A549 (cell line): ENCODE results near the gene CORO2A. TPM values are rescaled to one million over a fixed set of nuclear protein-coding genes. Genes with fewer than 3 reads are reported as not detected.

Experiments used
- ATAC-seq, 2 experiments: fragments of 200-7000 bp in 1 of 2; fragments of >200 bp in 1 of 2; cut with Nextera tagmentation in 1 of 2; cut with Tn5 transposase in 1 of 2; 3 replicates each; pipeline versions ENCODE4 v1.8.0 to v1.9.1; 2018 to 2020; ENCODE audit warnings: mild to moderate bottlenecking in 1 of 2, moderate library complexity in 1 of 2
- CTCF ChIA-PET: fragments of 300-600 bp; sonication (Branson Sonifier 250); formaldehyde crosslinking; extraction: SDS; loops from one replicate; lab custom pipeline; 2021; ENCODE audit warnings: antibody characterized with exemption, inconsistent platforms; lab: Yijun Ruan, JAX
- POLR2A ChIA-PET: fragments of 350-600 bp; formaldehyde crosslinking; extraction: SDS; loops from one replicate; lab custom pipeline; 2021; ENCODE audit warnings: antibody characterized with exemption, inconsistent platforms; lab: Yijun Ruan, JAX
- DNase-seq, 2 experiments: peaks; one replicate each; pipeline versions ENCODE4 v3.0.0 to v3.0.0-alpha.2; 2011 to 2016; ENCODE audit warnings: low read depth in 1 of 2, low spot score in 1 of 2
- FAIRE-seq: peaks from 2 replicates; lab custom pipeline; 2011; peaks lifted over from hg19 to GRCh38; lab: Jason Lieb, UNC
- H3K27ac ChIP-seq, 2 experiments: fragments of >200 bp; sonication (Bioruptor Twin); formaldehyde crosslinking; 3 replicates each; pipeline ENCODE4 v1.5.1; 2016 to 2017
- H3K4me1 ChIP-seq: fragments of >200 bp; sonication (Bioruptor Twin); formaldehyde crosslinking; 3 replicates; pipeline ENCODE4 v1.6.1; 2016
- H3K4me2 ChIP-seq: fragments of >200 bp; sonication (Bioruptor Twin); formaldehyde crosslinking; 3 replicates; pipeline ENCODE4 v1.6.1; 2016
- H3K4me3 ChIP-seq: fragments of >200 bp; sonication (Bioruptor Twin); formaldehyde crosslinking; 3 replicates; pipeline ENCODE4 v1.5.1; 2016
- H3K9me3 ChIP-seq: fragments of >200 bp; sonication (Bioruptor Twin); formaldehyde crosslinking; 3 replicates; pipeline ENCODE4 v1.6.1; 2016
- BHLHE40 ChIP-seq: IDR thresholded peaks from 2 replicates; pipeline ENCODE4 v1.6.1; 2012; ENCODE audit warnings: low read depth, low read length, inconsistent platforms
- CBX2 ChIP-seq: fragments of 200-600 bp; sonication (generic); IDR thresholded peaks from 2 replicates; pipeline ENCODE4 v1.6.1; 2016; ENCODE audit warnings: low read depth, mild to moderate bottlenecking, borderline replicate concordance
- CEBPB ChIP-seq, 2 experiments: fragments of >200 bp in 1 of 2; sonication (Bioruptor Twin) in 1 of 2; formaldehyde crosslinking in 1 of 2; IDR thresholded peaks; 2 replicates each; pipeline ENCODE4 v1.6.1; 2012 to 2016
- CHD2 ChIP-seq: fragments of 150-350 bp; IDR thresholded peaks from 2 replicates; pipeline ENCODE4 v1.6.1; 2014; ENCODE audit warnings: low read length; ENCODE audit not compliant: partially characterized antibody
- EHF ChIP-seq: fragments of 250-450 bp; sonication (Bioruptor Pico); IDR thresholded peaks from 2 replicates; pipeline ENCODE4 v1.5.0; 2020; ENCODE audit warnings: mild to moderate bottlenecking
- EP300 ChIP-seq, 2 experiments: fragments of >200 bp; sonication (Bioruptor Twin); formaldehyde crosslinking; IDR thresholded peaks; 2 replicates in 1 of 2; 3 replicates in 1 of 2; pipeline ENCODE4 v1.6.1; 2016 to 2017
- FOSL2 ChIP-seq, 2 experiments: fragments of 450-650 bp in 1 of 2; fragments of >200 bp in 1 of 2; sonication (Bioruptor Twin) in 1 of 2; formaldehyde crosslinking; IDR thresholded peaks; 2 replicates each; pipeline versions ENCODE4 v1.5.0 to v1.6.1; 2016 to 2020; ENCODE audit warnings: mild to moderate bottlenecking in 1 of 2, moderate library complexity in 1 of 2
- HEYL ChIP-seq: fragments of 250-450 bp; sonication (Bioruptor Pico); IDR thresholded peaks from 2 replicates; pipeline ENCODE4 v1.8.0; 2021; ENCODE audit warnings: mild to moderate bottlenecking, moderate library complexity
- HOXB13 ChIP-seq: fragments of 250-450 bp; sonication (Bioruptor Pico); IDR thresholded peaks from 2 replicates; pipeline ENCODE4 v1.5.0; 2020; ENCODE audit warnings: low read depth, mild to moderate bottlenecking, moderate library complexity
- HOXB5 ChIP-seq: fragments of 250-450 bp; sonication (Bioruptor Pico); IDR thresholded peaks from 2 replicates; pipeline ENCODE4 v1.5.0; 2020; ENCODE audit warnings: mild to moderate bottlenecking, moderate library complexity
- MAFK ChIP-seq: fragments of 450-650 bp; IDR thresholded peaks from 2 replicates; pipeline ENCODE4 v1.6.1; 2014; ENCODE audit not compliant: partially characterized antibody
- MYC ChIP-seq: IDR thresholded peaks from 2 replicates; pipeline ENCODE4 v1.6.1; 2012; ENCODE audit warnings: mild to moderate bottlenecking, inconsistent platforms, low read length, improper control_type of control experiment, borderline replicate concordance
- NPAS2 ChIP-seq: fragments of 250-450 bp; sonication (Bioruptor Pico); IDR thresholded peaks from 2 replicates; pipeline ENCODE4 v1.8.0; 2022; ENCODE audit warnings: mild to moderate bottlenecking, moderate library complexity, borderline replicate concordance
- NR3C1 ChIP-seq: fragments of >200 bp; sonication (Bioruptor Twin); formaldehyde crosslinking; IDR thresholded peaks from 3 replicates; pipeline ENCODE4 v1.6.1; 2017
- PHF8 ChIP-seq: fragments of 200-600 bp; sonication (generic); IDR thresholded peaks from 2 replicates; pipeline ENCODE4 v1.6.1; 2016; ENCODE audit warnings: low read depth, mild to moderate bottlenecking, antibody characterized with exemption, moderate library complexity, borderline replicate concordance
- POLR2AphosphoS2 ChIP-seq: conservative IDR thresholded peaks from 2 replicates; pipeline ENCODE4 v1.6.1; 2012; ENCODE audit warnings: low read length, improper control_type of control experiment, inconsistent platforms
- RFX5 ChIP-seq: fragments of 450-650 bp; IDR thresholded peaks from 2 replicates; pipeline ENCODE4 v1.7.1; 2014; ENCODE audit warnings: antibody characterized with exemption, mild to moderate bottlenecking, moderate library complexity
- RNF2 ChIP-seq: fragments of 200-600 bp; sonication (generic); IDR thresholded peaks from 2 replicates; pipeline ENCODE4 v1.6.1; 2016; ENCODE audit warnings: low read depth, mild to moderate bottlenecking, antibody characterized with exemption, moderate library complexity, borderline replicate concordance
- SMC3 ChIP-seq: fragments of >200 bp; sonication (Bioruptor Twin); formaldehyde crosslinking; IDR thresholded peaks from 3 replicates; pipeline ENCODE4 v1.6.1; 2018; ENCODE audit warnings: inconsistent platforms
- SREBF2 ChIP-seq: fragments of 450-650 bp; IDR thresholded peaks from 2 replicates; pipeline ENCODE4 v1.6.1; 2014; ENCODE audit warnings: mild to moderate bottlenecking, moderate library complexity
- TFCP2L1 ChIP-seq: fragments of 250-450 bp; sonication (Bioruptor Pico); IDR thresholded peaks from 2 replicates; pipeline ENCODE4 v1.5.0; 2021; ENCODE audit warnings: mild to moderate bottlenecking
- TP53 ChIP-seq: fragments of 250-450 bp; sonication (Bioruptor Pico); IDR thresholded peaks from 2 replicates; pipeline ENCODE4 v1.5.0; 2021; ENCODE audit warnings: mild to moderate bottlenecking, moderate library complexity
- WGBS: methylation state at CpG from one replicate; pipeline ENCODE4 v1.1.6; 2017; ENCODE audit errors: missing lambda C conversion rate; 5-methylcytosine and 5-hydroxymethylcytosine counted together
- polyA plus RNA-seq, 4 experiments: library from polyadenylated mRNA; depleted of rRNA in 3 of 4; stranded (reverse); fragments of >200 nt; fragmentation: RNase III in 1 of 4; extraction: RNeasy Plus Mini Kit Qiagen cat#74134 plus additional on column Dnase treatment in 1 of 4; gene quantifications; 2 replicates in 3 of 4; 3 replicates in 1 of 4; pipeline ENCODE4 v1.2.3, GENCODE V29; 2011 to 2017
- TF ChIP-seq, protein P1 (sequence below): fragments of >200 bp; sonication (Bioruptor Twin); formaldehyde crosslinking; IDR thresholded peaks from 2 replicates; pipeline ENCODE4 v1.6.1; 2016
- TF ChIP-seq, protein P2 (sequence below): fragments of >200 bp; sonication (Bioruptor Twin); formaldehyde crosslinking; IDR thresholded peaks from 3 replicates; pipeline ENCODE4 v1.6.1; 2016
- TF ChIP-seq, protein P3 (sequence below): IDR thresholded peaks from 2 replicates; pipeline ENCODE4 v1.6.1; 2012; ENCODE audit warnings: low read depth, borderline replicate concordance
- TF ChIP-seq, protein P4 (sequence below): IDR thresholded peaks from 2 replicates; pipeline ENCODE4 v1.6.1; 2012
- TF ChIP-seq, protein P5 (sequence below): fragments of >200 bp; sonication (Bioruptor Twin); formaldehyde crosslinking; IDR thresholded peaks from 3 replicates; pipeline ENCODE4 v1.5.1; 2016
- TF ChIP-seq, protein P6 (sequence below): fragments of 450-650 bp; IDR thresholded peaks from 2 replicates; pipeline ENCODE4 v1.6.1; 2014; ENCODE audit warnings: antibody characterized with exemption
- TF ChIP-seq, protein P7 (sequence below): fragments of 150-350 bp; IDR thresholded peaks from 2 replicates; pipeline ENCODE4 v1.6.1; 2014; ENCODE audit warnings: low read depth, mild to moderate bottlenecking, low read length
- TF ChIP-seq, protein P8 (sequence below): fragments of 250-450 bp; sonication (Bioruptor Pico); IDR thresholded peaks from 2 replicates; pipeline ENCODE4 v1.5.0; 2020; ENCODE audit warnings: low read depth, mild to moderate bottlenecking, moderate library complexity

The CORO2A gene
- polyA plus RNA-seq, 2 of the 4 experiments (the other 2 are of a cell fraction), result 0.49 to 2.0 TPM

DNA sequence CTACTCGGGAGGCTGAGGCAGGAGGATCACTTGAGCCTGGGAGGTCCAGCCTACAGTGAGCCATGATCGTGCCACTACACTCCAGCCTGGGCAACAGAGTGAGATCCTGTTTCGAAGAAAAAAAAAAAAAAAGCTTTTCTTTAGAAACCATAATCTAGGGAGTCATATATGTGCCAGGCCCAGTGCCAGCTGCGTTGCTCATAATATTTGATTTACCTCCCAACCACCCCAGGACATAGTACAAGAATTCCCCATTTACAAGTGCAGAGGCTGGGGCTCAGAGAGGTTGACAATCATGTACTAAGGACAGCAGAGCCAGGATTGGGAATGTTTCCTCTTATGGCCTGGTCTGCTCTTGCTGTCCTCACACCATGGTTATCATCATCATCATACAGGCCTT, 48.4 kb downstream of the CORO2A start:
- Histone ChIP-seq H3K9me3 (no peaks in the 10 kb centered on the region), H3K4me2 (no peak overlapping the region), H3K4me1 (peaks cover 32% of the 10 kb centered on the region), H3K27ac (no peak overlapping the region; a peak in 1 of 6 replicates), H3K4me3 (no peak overlapping the region)
- ChIA-PET POLR2A (no interaction called here), CTCF (interaction anchor here (1.5 kb wide), 1 partner anchor 11 kb away, joined by 6 read pairs; no protein-coding TSS in a partner anchor)
- ATAC-seq, result no peak
- 59% methylated on average over 4 of the region's 4 CpGs for WGBS
- TF ChIP-seq, protein P1, sequence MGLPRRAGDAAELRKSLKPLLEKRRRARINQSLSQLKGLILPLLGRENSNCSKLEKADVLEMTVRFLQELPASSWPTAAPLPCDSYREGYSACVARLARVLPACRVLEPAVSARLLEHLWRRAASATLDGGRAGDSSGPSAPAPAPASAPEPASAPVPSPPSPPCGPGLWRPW, result no peak
- TF ChIP-seq, protein P2, sequence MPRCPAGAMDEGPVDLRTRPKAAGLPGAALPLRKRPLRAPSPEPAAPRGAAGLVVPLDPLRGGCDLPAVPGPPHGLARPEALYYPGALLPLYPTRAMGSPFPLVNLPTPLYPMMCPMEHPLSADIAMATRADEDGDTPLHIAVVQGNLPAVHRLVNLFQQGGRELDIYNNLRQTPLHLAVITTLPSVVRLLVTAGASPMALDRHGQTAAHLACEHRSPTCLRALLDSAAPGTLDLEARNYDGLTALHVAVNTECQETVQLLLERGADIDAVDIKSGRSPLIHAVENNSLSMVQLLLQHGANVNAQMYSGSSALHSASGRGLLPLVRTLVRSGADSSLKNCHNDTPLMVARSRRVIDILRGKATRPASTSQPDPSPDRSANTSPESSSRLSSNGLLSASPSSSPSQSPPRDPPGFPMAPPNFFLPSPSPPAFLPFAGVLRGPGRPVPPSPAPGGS, result no peak
- no peak for TF ChIP-seq EHF (CRISPR knock-in tag)
- no peak for TF ChIP-seq BHLHE40
- TF ChIP-seq FOSL2 (IDR thresholded peaks at IDR 0.05), result no peak
- no peak for TF ChIP-seq FOSL2 (CRISPR knock-in tag; IDR thresholded peaks at IDR 0.05)
- TF ChIP-seq CHD2, result no peak
- TF ChIP-seq TP53, result no peak
- no peak for TF ChIP-seq HEYL (CRISPR knock-in tag)
- no peak for TF ChIP-seq HOXB5
- TF ChIP-seq CBX2, result no peak
- TF ChIP-seq, protein P3, sequence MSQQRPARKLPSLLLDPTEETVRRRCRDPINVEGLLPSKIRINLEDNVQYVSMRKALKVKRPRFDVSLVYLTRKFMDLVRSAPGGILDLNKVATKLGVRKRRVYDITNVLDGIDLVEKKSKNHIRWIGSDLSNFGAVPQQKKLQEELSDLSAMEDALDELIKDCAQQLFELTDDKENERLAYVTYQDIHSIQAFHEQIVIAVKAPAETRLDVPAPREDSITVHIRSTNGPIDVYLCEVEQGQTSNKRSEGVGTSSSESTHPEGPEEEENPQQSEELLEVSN, result no peak
- no peak for TF ChIP-seq SREBF2
- no peak for TF ChIP-seq SMC3
- no peak for TF ChIP-seq PHF8
- TF ChIP-seq MYC, result no peak
- no peak for TF ChIP-seq HOXB13
- no peak for TF ChIP-seq NPAS2 (CRISPR knock-in tag)
- no peak for TF ChIP-seq EP300 (IDR thresholded peaks at IDR 0.05)
- DNase-seq, result no peak
- no peak for FAIRE-seq

DNA sequence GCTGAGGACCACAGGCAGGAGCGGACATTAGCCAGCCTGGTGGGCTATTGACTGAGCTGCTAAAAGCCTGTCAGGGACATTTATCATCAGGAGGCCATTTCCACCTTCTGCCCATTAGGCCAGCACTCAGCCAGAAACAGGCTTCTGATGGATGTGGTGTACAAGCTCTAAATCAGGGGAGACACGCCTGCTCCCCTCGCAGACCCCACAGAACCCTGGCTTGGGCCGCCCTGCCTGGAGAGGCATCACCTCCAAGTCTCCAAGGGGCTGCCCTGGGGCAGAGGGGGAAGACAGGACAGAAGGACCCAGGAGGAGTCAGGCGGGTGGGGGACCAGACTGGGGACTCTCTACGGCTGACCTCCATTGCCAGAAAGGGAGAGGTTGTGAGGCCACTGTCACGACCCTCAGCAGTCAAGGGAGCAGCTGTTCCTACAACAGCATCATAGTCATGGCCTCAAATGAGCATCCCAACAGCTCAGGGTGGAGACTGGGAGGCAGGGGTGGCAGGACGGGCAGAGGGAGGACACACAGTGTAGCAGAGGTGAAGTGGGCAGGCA, 49.4 kb downstream of the CORO2A start:
- Histone ChIP-seq H3K27ac (peak overlapping the region; percentile 46 to 54; a peak in 3 of 6 replicates), H3K9me3 (no peaks in the 10 kb centered on the region), H3K4me1 (peaks cover 32% of the 10 kb centered on the region), H3K4me3 (no peak overlapping the region), H3K4me2 (no peak overlapping the region)
- POLR2A ChIA-PET, result no interaction called here
- FAIRE-seq (no peak), DNase-seq (no peak), ATAC-seq (no peak)
- WGBS, result 81% methylated on average over 5 of the region's 8 CpGs
- CTCF ChIA-PET, result interaction anchor here (0.9 to 1.5 kb wide), 4 partner anchors 9 to 121 kb away, joined by 3 to 6 read pairs (median 4); partner anchors contain the start of gene TRIM14
- TF ChIP-seq POLR2AphosphoS2, result no peak
- TF ChIP-seq RFX5, result no peak
- TF ChIP-seq EP300 (IDR thresholded peaks at IDR 0.05), result no peak
- TF ChIP-seq, protein P4, sequence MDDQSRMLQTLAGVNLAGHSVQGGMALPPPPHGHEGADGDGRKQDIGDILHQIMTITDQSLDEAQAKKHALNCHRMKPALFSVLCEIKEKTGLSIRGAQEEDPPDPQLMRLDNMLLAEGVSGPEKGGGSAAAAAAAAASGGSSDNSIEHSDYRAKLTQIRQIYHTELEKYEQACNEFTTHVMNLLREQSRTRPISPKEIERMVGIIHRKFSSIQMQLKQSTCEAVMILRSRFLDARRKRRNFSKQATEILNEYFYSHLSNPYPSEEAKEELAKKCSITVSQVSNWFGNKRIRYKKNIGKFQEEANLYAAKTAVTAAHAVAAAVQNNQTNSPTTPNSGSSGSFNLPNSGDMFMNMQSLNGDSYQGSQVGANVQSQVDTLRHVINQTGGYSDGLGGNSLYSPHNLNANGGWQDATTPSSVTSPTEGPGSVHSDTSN, result no peak
- no peak for TF ChIP-seq TFCP2L1 (CRISPR knock-in tag)
- no peak for TF ChIP-seq MAFK
- TF ChIP-seq, protein P5, sequence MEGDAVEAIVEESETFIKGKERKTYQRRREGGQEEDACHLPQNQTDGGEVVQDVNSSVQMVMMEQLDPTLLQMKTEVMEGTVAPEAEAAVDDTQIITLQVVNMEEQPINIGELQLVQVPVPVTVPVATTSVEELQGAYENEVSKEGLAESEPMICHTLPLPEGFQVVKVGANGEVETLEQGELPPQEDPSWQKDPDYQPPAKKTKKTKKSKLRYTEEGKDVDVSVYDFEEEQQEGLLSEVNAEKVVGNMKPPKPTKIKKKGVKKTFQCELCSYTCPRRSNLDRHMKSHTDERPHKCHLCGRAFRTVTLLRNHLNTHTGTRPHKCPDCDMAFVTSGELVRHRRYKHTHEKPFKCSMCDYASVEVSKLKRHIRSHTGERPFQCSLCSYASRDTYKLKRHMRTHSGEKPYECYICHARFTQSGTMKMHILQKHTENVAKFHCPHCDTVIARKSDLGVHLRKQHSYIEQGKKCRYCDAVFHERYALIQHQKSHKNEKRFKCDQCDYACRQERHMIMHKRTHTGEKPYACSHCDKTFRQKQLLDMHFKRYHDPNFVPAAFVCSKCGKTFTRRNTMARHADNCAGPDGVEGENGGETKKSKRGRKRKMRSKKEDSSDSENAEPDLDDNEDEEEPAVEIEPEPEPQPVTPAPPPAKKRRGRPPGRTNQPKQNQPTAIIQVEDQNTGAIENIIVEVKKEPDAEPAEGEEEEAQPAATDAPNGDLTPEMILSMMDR, result no peak
- no peak for TF ChIP-seq NPAS2 (CRISPR knock-in tag)
- TF ChIP-seq NR3C1, result no peak
- TF ChIP-seq RNF2, result no peak
- TF ChIP-seq, protein P6, sequence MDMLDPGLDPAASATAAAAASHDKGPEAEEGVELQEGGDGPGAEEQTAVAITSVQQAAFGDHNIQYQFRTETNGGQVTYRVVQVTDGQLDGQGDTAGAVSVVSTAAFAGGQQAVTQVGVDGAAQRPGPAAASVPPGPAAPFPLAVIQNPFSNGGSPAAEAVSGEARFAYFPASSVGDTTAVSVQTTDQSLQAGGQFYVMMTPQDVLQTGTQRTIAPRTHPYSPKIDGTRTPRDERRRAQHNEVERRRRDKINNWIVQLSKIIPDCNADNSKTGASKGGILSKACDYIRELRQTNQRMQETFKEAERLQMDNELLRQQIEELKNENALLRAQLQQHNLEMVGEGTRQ, result no peak
- TF ChIP-seq CEBPB (IDR thresholded peaks at IDR 0.05), result no peak
- TF ChIP-seq, protein P7, sequence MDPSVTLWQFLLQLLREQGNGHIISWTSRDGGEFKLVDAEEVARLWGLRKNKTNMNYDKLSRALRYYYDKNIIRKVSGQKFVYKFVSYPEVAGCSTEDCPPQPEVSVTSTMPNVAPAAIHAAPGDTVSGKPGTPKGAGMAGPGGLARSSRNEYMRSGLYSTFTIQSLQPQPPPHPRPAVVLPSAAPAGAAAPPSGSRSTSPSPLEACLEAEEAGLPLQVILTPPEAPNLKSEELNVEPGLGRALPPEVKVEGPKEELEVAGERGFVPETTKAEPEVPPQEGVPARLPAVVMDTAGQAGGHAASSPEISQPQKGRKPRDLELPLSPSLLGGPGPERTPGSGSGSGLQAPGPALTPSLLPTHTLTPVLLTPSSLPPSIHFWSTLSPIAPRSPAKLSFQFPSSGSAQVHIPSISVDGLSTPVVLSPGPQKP, result no peak
- TF ChIP-seq, protein P8, sequence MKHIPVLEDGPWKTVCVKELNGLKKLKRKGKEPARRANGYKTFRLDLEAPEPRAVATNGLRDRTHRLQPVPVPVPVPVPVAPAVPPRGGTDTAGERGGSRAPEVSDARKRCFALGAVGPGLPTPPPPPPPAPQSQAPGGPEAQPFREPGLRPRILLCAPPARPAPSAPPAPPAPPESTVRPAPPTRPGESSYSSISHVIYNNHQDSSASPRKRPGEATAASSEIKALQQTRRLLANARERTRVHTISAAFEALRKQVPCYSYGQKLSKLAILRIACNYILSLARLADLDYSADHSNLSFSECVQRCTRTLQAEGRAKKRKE (CRISPR knock-in tag), result no peak
